Effector CD4-positive, alpha-beta T cell (primary cell): ENCODE measurements around the gene SLC2A13.
"Not testable (repeated sequence)": the region's sequence is repeated elsewhere in the genome, so short reads cannot be mapped to it uniquely, and the experiment has no call there.

Experiments used
- DNase-seq: peaks from one replicate; pipeline ENCODE4 v3.0.0-alpha.2; 2020

Gene SLC2A13

DNA sequence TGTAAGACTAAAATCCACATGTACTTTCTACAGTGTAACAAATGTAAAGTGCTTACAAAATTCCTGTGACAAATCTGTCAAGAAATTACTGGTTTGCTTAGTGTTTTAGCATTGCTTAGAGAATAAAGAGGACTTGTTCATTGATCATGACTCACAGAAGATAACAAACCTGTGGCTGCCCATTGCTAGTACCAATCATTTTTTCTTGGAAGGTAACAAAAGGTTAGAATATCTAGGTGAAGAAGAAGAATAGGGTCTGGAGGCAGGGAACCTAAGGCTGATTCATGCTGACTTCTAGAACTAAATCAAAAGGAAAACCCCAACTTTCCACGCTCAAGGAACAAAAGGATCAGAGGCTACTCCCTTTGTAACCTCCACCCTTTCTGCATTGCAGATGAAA is 253.5 kb downstream of the SLC2A13 start:
- no peak for DNase-seq

DNA sequence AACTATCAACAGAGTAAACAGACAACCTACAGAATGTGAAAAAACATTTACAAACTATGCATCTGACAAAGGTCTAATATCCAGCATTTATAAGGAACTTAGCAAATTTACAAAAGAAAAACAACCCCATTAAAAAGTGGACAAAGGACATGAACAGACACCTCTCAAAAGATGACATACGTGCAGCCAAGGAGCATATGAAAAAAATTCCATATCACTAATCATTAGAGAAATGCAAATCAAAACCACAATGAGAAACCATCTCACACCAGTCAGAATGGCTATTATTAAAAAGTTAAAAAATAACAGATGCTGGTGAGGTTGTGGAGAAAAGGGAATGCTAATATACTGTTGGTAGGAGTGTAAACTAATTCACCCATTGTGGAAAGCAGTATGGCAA is 257.7 kb downstream of the SLC2A13 start:
- not testable (repeated sequence) for DNase-seq

DNA sequence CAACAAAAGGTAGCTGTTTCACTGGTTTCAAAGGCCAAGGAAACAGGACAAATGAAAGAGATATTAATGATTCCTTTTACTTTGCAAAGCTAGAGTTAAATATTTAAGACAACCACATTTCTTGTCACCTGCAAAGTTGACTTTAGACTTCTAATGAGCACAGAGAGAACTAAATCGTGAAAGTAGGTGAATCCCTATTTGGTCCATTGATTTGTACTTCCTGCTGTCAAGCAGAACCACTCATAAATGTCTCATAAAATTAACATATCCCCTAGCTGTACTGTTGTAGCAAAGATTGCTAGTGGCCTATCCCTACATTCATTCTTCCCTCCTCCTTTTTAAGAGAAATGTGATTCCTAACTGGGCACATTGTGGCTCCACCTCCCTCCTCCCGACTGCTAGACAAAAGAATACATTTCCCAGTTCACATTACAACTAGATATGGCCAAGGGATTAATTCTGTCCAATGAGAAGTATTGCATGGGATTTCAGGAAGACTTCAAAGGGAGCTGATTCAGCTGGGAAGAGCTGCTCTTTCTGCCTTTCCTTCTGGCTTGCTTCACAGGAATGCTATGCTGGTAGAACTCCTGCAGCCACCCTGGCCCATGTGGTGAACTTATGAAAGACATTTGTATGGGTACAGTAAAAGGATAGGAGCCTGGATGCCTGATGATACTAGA is 258.8 kb downstream of the SLC2A13 start:
- DNase-seq: no peak

DNA sequence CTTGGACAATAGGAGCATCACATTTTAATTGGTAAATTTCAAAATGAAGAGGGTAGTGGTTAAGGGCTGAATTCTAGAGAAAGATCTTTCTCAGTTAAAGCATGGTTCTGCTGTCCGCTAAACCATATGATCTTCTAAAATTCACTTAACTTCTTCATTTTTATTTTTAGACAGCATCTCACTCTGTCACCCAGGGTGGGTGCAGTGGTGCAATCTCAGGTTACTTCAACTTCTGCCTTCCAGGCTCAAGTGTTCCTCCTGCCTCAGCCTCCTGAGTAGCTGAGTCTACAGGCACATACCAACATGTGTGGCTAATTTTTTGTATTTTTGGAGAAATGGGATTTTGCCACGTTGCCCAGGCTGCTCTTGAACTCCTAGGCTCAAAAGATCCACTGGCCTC is 259.6 kb downstream of the SLC2A13 start:
- no peak for DNase-seq

DNA sequence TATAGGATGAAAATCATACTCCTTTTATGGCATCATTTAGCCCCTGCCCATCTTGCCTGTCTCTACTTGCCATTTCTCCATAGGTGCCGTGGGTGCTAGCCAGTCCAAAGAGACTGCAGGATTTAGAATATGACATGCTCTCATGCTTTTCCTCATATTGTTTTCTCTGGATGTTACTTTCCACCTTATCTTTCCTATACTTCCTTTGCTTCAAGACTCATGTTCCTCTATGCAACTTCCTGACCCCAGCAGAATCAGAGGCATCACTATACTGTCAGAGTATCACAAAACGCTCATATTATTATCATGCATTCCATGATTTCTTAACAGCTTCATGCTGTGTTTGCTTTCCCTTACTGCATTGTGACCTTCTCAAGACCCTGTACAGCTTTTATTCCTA is 265.5 kb downstream of the SLC2A13 start:
- DNase-seq: no peak

DNA sequence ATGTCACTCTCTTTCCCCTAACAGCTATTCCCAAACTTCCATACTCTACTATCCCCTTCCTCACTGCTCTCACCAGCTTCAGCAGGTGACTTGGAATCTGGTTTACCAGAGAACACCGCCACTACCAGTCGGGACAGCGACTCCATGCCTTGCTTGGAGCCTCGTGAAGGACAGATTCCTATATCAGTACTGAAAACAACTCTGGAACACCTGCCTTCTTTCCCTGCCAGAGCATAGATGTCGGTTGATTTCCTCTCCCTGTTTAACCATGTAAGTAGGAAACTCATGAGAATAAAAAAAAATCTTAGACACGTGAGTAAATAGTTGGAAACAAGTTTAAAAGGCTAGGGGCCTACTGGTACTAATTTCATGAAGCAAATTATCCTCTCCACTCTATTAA is 266.8 kb downstream of the SLC2A13 start:
- no peak for DNase-seq

DNA sequence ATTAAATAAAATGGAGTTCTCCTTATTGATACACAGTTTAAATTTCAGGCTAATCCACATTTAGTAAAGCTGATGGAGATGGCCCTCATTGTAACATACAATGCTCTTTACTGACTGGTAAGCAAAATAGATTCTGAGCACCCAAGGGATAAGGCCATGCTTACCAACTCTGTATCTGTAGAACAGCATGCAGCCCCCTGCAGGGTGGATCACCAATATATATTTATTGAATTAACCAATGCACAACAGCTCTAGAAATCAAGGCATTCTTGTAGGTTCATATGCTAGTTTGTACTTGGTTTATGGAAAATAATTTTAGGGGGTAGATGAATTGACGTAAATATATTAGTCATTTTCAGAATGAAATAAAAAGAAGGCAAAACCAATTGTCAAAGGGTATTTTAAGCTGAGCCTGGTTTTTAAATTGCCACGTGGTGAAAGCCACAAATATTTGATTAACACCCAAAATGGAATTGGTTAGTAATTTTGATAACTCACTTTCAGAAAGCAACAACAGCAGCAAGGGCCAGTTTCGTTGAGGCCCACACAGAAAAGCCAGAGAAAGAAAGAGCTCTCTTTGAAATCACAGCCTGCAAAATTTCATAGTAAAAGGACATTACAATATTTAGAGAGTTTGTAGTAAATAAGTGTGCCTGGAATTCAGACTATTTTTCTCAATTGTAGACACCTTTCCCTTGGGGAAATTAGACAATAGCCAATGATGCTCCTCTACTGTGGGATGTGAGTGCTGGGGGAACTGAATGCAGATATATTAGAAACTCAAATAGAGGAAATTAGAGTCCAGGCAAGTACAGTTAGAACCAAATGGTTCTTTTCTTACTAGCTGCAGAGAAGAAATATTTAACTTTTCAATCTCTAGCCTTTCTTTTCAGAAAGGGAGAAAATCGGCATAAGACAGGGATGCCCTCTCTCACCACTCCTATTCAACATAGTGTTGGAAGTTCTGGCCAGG is 270.1 kb downstream of the SLC2A13 start:
- DNase-seq: no peak

DNA sequence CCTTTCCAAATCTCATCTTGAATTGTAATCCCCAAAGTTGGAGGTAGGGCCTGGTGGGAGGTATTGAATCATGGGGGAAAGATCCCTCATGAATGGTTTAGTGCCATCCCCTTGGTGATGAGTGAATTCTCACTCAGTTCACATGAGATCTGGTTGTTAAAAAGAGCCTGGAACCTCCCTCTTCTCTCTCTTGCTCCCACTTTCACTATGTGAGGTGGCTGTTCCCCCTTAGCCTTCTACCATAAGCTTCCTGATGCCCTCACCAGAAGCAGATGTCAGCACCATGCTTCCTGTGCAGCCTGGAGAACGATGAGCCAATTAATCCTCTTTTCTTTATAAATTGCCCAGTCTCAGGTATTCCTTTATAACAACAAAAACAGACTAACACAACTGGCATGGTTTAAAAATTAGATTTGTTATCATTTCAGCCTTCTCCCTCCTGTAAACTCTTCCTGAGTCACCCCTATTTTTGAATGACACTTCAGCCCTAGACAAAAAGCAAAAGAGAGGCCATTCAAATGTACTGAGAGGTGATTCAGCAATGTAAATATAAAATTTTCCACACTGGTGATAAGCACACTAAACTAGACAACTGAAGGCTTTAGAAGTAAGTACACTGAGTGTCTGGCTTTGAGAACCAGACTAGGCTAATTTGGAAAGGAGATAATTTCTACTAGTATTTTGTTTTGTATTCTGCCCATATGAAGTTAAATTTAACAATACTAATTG is 274.1 kb downstream of the SLC2A13 start:
- no peak for DNase-seq

DNA sequence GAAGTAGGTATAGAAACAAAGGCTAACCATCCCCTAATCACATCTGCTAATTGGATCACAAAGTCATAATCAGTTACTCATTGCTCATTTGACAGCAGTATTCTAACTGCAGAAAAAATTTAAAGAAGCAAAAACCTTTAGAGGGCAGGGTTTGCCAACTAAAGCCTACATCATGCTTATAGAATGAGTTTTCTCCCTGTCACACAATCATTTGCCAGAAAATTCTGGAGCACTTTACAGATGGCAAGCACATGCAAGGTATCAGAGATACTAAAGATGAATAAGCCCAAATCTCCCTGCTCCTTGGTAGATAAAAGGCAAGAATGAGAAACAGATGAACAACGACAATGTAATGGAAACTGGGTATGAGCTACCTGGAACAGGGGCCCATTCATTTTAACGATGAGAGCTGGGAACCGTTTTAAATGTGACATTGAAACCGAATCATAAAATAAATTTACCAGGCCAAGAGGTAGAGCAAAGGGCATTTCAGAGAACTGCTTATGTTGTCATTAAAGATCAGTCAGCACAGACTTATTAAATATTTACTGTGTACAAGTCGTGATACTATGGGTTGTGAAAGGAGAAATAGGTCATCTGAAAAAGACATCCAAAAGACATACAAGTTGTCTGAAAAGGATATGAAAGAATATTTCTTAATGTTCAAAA is 274.9 kb downstream of the SLC2A13 start:
- no peak for DNase-seq

DNA sequence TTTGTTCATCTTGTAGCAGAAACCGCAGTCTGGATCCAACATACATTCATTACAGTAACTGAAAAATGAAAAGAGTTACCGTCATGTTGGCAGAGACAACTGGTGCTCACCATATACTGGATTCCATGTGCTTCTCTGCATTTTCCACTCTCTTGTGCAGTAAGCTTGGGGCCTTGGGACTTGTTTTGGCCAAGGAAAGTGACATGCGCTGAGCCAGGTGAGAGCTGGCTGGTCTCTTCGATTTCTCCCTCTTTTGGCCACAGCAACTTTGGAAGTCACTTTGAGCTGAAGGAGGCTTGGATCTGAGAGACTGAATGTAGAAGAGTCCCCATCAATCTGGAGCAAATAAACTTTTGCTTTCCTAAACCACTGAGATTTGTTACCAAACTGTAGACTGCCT is 275.7 kb downstream of the SLC2A13 start:
- no peak for DNase-seq

DNA sequence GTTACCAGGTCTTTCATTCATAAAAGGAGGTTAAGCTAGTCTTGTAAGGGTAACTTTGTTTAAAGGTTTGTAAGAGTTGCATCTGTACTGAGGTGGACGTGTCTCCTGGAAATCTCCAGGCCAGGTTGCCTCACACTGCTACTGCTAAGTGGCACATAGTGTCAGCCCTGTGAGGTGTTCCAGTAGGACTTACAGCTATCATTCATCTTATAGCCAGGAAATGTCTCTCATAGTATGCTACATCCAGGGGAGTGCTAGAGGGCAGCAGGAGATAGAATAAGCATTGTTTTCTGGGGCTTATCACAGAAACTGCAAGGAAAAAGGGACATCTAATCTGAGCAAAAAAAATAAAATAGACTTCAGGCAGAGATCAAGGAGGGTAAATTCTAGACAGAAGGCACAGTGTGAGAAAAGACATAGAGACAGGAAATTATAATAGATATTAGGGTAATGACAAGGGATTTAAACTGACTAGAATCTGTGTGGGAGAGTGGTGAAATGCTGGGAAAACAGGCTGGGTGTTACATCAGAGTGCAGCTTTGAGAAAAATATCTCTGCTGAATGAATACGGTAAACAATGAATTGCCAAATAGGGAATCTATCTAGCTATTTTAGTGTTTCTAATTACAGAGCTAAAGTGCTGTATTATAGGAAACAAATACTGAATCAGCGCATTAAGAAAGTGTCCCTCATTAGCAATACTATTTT is 281.2 kb downstream of the SLC2A13 start:
- DNase-seq: no peak

DNA sequence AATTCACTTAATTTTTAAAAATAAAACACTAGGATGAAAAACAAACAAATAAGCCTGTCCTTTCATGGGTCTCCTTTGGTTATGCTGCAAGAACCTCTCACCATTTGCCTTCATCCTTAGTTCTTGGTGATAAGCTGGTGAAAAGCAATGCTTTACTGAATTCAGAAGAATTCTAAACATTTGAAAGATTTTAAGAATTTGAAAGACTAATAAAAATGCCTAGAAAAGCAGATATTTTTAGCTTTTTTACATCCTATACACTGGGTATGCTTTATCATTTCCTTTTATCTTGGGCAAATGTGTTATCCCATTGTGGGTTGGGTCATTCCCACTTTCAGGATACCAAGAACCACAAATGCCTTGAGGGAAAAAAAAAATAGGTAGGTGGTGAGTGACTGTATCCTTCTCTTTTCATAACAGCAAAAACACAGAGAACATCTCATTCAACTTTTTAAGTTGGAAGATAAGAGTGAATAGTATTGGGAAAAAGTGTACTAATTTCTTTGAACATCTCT is 289.2 kb downstream of the SLC2A13 start:
- no peak for DNase-seq

DNA sequence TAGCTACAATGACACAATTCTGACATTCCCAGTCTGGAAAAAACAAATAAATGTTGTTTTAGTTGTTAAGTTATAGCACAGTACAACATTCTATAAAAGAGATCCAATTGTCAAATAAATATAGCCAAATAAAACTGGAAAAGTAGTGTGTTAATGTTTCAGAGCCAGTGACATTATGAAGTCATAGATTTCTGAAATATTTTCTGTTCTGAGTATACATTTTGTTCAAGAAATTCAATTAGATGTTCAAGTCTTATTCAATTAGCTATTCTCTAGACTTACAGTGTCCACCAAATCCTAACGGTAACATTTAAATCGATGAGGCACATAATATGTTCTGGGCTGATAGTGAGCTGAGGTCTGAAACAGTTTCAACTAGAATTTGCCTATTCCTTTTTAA is 290.1 kb downstream of the SLC2A13 start:
- no peak for DNase-seq

DNA sequence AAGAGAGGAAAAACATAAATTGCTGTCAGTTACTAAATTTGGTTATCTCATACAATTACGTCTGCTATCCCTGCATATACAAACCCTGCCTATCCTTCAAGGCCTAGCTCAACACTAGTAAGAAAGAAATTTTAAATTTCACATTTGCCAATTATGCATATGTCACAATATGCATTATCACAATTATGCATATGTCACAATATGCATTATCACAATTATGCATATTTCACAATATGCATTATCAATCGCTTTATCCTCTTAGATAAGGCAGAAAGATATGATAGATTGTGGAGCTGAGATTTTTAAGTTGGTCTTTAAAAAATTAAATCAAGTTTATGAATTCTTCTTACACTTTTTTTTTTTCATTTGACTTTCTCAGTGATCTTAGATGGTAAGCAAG is 291.3 kb downstream of the SLC2A13 start:
- DNase-seq: no peak

DNA sequence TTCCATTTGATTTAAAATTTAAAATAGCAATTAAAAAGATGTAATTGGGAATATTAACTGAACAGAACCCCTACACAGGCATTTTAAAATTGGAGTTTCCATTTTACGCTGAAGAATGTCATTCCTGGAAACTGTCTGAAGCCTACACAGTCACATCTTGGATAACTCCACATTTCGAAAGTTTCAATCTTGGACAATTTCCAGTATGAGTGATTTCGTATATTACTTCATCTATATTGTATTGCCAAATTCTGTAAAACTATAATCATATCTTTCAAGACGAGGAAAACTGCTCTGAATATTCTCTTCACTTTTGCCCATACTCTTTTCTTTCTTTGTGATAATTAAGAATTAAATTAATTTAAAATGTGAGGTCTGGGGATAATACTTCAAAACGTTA is 292.1 kb downstream of the SLC2A13 start:
- DNase-seq: no peak

DNA sequence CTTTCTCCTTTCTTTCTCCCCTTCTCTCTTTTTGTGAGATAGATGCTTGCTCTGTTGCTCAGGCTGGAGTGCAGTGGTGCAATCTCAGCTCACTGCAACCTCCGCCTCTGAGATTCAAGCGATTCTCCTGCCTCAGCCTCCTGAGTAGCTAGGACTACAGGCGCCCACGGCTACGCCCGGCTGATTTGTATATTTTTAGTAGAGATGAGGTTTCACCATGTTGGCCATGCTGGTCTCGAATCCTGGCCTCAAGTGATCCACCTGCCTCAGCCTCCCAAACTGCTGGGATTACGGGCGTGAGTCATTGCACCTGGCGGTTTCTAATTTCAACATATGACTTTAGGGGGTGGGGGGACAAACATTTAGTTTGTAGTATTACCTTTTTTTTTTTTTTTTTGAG is 293.4 kb downstream of the SLC2A13 start:
- DNase-seq: not testable (repeated sequence)

DNA sequence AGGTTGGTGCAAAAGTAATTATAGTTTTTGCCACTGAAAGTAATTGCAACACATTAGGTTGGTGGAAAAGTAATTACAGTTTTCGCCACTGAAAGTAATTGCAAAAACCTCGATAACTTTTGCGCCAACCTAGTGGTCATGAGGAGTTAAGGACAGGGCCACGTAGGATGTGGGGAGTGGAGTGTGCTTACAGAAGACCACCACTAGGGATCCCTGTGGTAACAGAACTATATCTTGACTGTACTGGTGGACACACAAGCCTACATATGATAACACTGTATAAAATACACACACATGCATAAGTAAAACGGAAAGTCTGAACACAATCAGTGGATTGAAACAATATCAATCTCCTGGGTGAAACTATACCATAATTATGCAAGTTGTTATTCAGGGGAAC is 298.8 kb downstream of the SLC2A13 start:
- no peak for DNase-seq

DNA sequence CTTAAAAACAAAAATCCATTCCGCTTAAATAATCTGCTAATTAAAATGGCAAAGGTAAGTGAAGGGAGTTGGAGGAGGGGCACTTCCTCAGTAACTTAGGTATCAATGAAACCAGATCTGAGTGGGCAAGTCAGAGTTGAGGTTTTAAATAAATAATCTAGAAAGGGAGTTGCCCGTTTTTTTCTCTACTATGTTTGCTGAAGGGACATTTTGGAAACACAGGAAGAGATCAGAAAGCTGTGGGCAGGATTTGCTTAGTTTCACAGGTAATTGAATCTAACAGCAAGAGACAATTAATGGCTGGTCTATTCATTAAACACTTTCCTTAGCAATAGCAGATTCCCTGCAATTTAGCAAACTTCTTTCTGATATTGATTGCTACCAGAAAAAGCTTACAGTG is 300.2 kb downstream of the SLC2A13 start:
- DNase-seq: no peak

DNA sequence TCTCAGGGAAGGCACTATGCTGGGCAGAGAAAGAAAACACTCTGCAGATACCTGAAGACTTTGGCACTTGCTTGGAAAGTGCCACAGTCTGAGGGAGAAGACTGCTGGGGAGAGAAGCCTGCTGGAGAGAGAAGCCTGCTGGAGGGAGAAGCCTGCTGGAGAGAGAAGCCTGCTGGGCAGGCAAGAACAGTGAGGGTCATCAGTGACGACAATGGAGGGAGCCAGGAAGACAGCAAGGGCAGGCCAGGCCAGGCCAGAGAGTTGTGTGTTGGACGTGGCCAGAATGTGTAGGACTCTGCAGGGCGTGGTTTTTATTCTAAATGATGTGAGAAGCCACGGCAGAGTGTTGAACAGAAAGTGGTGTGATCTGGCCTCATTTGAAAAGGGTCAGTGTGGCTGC is 301.0 kb downstream of the SLC2A13 start:
- no peak for DNase-seq

DNA sequence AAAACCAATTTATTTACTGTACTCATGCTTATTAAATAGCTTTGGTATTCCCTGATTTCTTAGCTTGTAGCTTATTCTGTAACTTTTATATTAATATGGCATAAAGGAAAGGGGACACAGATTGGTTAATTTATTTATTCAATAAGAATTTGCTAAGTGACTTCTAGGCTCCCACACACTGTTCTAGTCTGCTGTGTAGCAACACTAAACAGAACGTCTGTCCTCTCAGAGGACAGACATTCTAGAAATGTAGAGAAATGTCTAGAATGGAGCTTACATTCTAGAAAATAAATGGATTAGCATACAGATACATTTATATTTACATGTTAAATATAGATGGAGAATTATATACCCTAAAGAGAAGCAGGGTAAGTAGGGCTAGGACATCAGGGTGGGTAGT is 301.4 kb downstream of the SLC2A13 start:
- no peak for DNase-seq

DNA sequence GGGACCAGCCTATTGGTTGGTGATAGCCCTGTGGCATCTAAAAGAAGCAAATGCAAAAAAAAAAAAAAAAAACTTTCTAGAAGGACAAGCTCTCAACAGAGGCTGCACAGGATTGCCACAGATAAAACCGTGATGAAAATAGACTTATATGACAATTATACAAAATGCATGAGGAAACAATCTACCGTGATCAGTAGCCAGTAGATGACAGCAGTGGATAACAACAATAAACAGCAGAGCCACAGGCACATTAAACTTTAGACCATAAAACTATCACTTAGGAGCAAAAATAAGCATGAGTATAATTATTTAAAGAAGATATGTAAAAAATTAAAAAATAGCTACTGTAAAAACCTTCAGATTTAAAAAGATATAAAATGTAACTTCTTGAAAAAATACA is 302.7 kb downstream of the SLC2A13 start:
- no peak for DNase-seq

DNA sequence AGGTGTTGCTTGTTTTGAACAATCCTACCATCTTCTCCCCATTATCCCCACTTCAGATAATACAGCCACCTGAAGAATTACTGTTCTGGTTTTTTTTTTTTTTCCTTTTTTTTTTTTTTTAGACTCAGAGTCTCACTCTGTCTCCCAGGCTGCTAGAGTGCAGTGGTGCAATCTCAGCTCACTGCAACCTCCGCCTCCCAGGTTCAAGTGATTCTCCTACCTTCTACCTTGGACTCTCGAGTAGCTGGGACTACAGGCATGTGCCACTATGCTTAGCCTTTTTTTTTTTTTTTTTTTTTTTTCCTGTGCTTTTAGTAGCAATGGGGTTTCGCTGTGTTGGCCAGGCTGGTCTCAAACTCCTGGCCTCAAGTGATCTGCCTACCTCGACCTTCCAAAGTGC is 306.9 kb downstream of the SLC2A13 start:
- no peak for DNase-seq
